HUES48 (cell line): ENCODE results near the gene UNC119.
A peak's percentile ranks its signal among the peaks of the same experiment; 100 is the strongest.

Experiments used
- H3K27ac ChIP-seq: one replicate; pipeline ENCODE4 v1.7.0; 2013; ENCODE audit warnings: low read depth, low read length, inconsistent platforms
- H3K27me3 ChIP-seq: 2 replicates; pipeline ENCODE4 v1.6.1; 2013; ENCODE audit warnings: mild to moderate bottlenecking, low read length; ENCODE audit not compliant: control insufficient read depth, insufficient read depth
- H3K36me3 ChIP-seq: 2 replicates; pipeline ENCODE4 v1.6.1; 2013; ENCODE audit warnings: low read length; ENCODE audit not compliant: control insufficient read depth, insufficient read depth
- H3K4me1 ChIP-seq: 2 replicates; pipeline ENCODE4 v1.6.1; 2013; ENCODE audit warnings: mild to moderate bottlenecking, low read length; ENCODE audit not compliant: control insufficient read depth, insufficient read depth
- H3K4me3 ChIP-seq: 2 replicates; pipeline ENCODE4 v1.5.1; 2013; ENCODE audit warnings: mild to moderate bottlenecking, low read depth, low read length
- H3K9ac ChIP-seq: 2 replicates; pipeline ENCODE4 v1.6.1; 2013; ENCODE audit warnings: mild to moderate bottlenecking, low read depth, low read length, moderate library complexity
- H3K9me3 ChIP-seq: 2 replicates; pipeline ENCODE4 v1.6.1; 2013; ENCODE audit warnings: low read length; ENCODE audit not compliant: control insufficient read depth, insufficient read depth

The UNC119 gene

GRCh38 chr17:28572259-28573039 lies 20.0 kb upstream of the UNC119 start:
- H3K27ac ChIP-seq: no peak overlapping the region
- peaks cover 5% of the 10 kb centered on the region for H3K4me1 ChIP-seq
- H3K9ac ChIP-seq: no peak overlapping the region
- H3K9me3 ChIP-seq: no peaks in the 10 kb centered on the region
- peak overlapping the region; percentile 79 for H3K4me3 ChIP-seq
- peaks cover 7% of the 10 kb centered on the region; the same call in 1 of the 2 replicates for H3K27me3 ChIP-seq
- H3K36me3 ChIP-seq: peaks cover 18% of the 10 kb centered on the region

GRCh38 chr17:28571361-28572122 lies 19.1 kb upstream of the UNC119 start, which contains the start of gene PIGS:
TSS of gene PIGS (minus strand) at chr17:28571524. CDS start at chr17:28571496, 28 bp downstream.
- peak within 1 kb of the TSS; percentile 50 for H3K27ac ChIP-seq
- H3K36me3 ChIP-seq: peaks cover 17% of the 10 kb centered on the region
- no peaks in the 10 kb centered on the region; the same call in 1 of the 2 replicates for H3K4me1 ChIP-seq
- peak within 1 kb of the TSS; percentile 79 for H3K4me3 ChIP-seq
- H3K9me3 ChIP-seq: no peaks in the 10 kb centered on the region
- H3K9ac ChIP-seq: peak within 1 kb of the TSS; percentile 51; the same call in 1 of the 2 replicates
- H3K27me3 ChIP-seq: peaks cover 7% of the 10 kb centered on the region; the same call in 1 of the 2 replicates

GRCh38 chr17:28570716-28571360 lies 18.4 kb upstream of the UNC119 start:
- Histone ChIP-seq H3K36me3 (peaks cover 17% of the 10 kb centered on the region), H3K27ac (peak overlapping the region; percentile 50), H3K9ac (peak overlapping the region; percentile 51; the same call in 1 of the 2 replicates), H3K9me3 (no peaks in the 10 kb centered on the region), H3K4me3 (peak overlapping the region; percentile 79), H3K4me1 (no peaks in the 10 kb centered on the region; the same call in 1 of the 2 replicates), H3K27me3 (peaks cover 7% of the 10 kb centered on the region; the same call in 1 of the 2 replicates)

GRCh38 chr17:28569446-28569845 lies 17.0 kb upstream of the UNC119 start:
- Histone ChIP-seq H3K4me3 (no peak overlapping the region), H3K36me3 (peaks cover 17% of the 10 kb centered on the region), H3K27me3 (peaks cover 7% of the 10 kb centered on the region; the same call in 1 of the 2 replicates), H3K27ac (no peak overlapping the region), H3K4me1 (no peaks in the 10 kb centered on the region; the same call in 1 of the 2 replicates), H3K9ac (no peak overlapping the region), H3K9me3 (no peaks in the 10 kb centered on the region)

GRCh38 chr17:28567604-28568003 lies 15.2 kb upstream of the UNC119 start:
- no peaks in the 10 kb centered on the region for H3K9me3 ChIP-seq
- peaks cover 7% of the 10 kb centered on the region; the same call in 1 of the 2 replicates for H3K27me3 ChIP-seq
- no peak overlapping the region for H3K27ac ChIP-seq
- H3K4me1 ChIP-seq: no peaks in the 10 kb centered on the region; the same call in 1 of the 2 replicates
- no peak overlapping the region for H3K4me3 ChIP-seq
- H3K9ac ChIP-seq: no peak overlapping the region
- H3K36me3 ChIP-seq: peaks cover 21% of the 10 kb centered on the region

- Histone ChIP-seq H3K4me1 (no peaks in the 10 kb centered on the region), H3K27ac (no peak overlapping the region), H3K9me3 (no peaks in the 10 kb centered on the region), H3K9ac (no peak overlapping the region), H3K36me3 (peaks cover 48% of the 10 kb centered on the region), H3K27me3 (no peaks in the 10 kb centered on the region), H3K4me3 (no peak overlapping the region)
Observed at GRCh38 chr17:28563475-28563874, 11.1 kb upstream of the UNC119 start.

GRCh38 chr17:28555022-28555421 lies 2.6 kb upstream of the UNC119 start:
- Histone ChIP-seq H3K27me3 (no peaks in the 10 kb centered on the region), H3K4me3 (no peak overlapping the region), H3K4me1 (peaks cover 7% of the 10 kb centered on the region), H3K36me3 (peaks cover 62% of the 10 kb centered on the region), H3K27ac (no peak overlapping the region), H3K9ac (no peak overlapping the region), H3K9me3 (no peaks in the 10 kb centered on the region)

- H3K9ac ChIP-seq: no peak overlapping the region
- no peaks in the 10 kb centered on the region for H3K27me3 ChIP-seq
- H3K4me3 ChIP-seq: no peak overlapping the region
- H3K36me3 ChIP-seq: peaks cover 58% of the 10 kb centered on the region
- H3K4me1 ChIP-seq: peaks cover 7% of the 10 kb centered on the region
- no peak overlapping the region for H3K27ac ChIP-seq
- no peaks in the 10 kb centered on the region for H3K9me3 ChIP-seq
Observed at GRCh38 chr17:28554565-28554964, 2.1 kb upstream of the UNC119 start.

GRCh38 chr17:28553000-28553505 lies 629 bp upstream of the UNC119 start:
- Histone ChIP-seq H3K4me1 (peaks cover 7% of the 10 kb centered on the region), H3K27me3 (no peaks in the 10 kb centered on the region), H3K9me3 (no peaks in the 10 kb centered on the region), H3K9ac (no peak overlapping the region), H3K27ac (no peak overlapping the region), H3K4me3 (peak overlapping the region; percentile 45), H3K36me3 (peaks cover 47% of the 10 kb centered on the region)

GRCh38 chr17:28551421-28552175 lies 826 bp downstream of the UNC119 start:
- Histone ChIP-seq H3K9ac (peak overlapping the region; percentile 11; the same call in 1 of the 2 replicates), H3K27ac (no peak overlapping the region), H3K27me3 (no peaks in the 10 kb centered on the region), H3K4me1 (peaks cover 10% of the 10 kb centered on the region), H3K4me3 (peak overlapping the region; percentile 76), H3K36me3 (peaks cover 41% of the 10 kb centered on the region), H3K9me3 (no peaks in the 10 kb centered on the region)
